Esophagus muscularis mucosa (tissue), 3 donors: ENCODE results near the gene DLK1.

Experiments used
- POLR2A ChIP-seq: fragments of 450-650 bp; IDR thresholded peaks from one replicate; pipeline ENCODE4 v1.6.1; 2017; ENCODE audit warnings: antibody characterized with exemption, moderate library complexity, mild to moderate bottlenecking, low read depth
- POLR2AphosphoS5 ChIP-seq, 2 donors: sonication (generic); formaldehyde crosslinking; IDR thresholded peaks; one replicate each; pipeline ENCODE4 v1.6.1; 2017; ENCODE audit warnings: antibody characterized with exemption in 2 of 2
- TF ChIP-seq, protein P1 (sequence below), 3 experiments: fragments of 200-600 bp in 2 of 3; fragments of 450-650 bp in 1 of 3; sonication (generic) in 2 of 3; IDR thresholded peaks; one replicate each; pipeline ENCODE4 v1.5.1; 2017 to 2019; ENCODE audit warnings: antibody characterized with exemption in 3 of 3, mild to moderate bottlenecking in 2 of 3, moderate library complexity in 1 of 3

DNA sequence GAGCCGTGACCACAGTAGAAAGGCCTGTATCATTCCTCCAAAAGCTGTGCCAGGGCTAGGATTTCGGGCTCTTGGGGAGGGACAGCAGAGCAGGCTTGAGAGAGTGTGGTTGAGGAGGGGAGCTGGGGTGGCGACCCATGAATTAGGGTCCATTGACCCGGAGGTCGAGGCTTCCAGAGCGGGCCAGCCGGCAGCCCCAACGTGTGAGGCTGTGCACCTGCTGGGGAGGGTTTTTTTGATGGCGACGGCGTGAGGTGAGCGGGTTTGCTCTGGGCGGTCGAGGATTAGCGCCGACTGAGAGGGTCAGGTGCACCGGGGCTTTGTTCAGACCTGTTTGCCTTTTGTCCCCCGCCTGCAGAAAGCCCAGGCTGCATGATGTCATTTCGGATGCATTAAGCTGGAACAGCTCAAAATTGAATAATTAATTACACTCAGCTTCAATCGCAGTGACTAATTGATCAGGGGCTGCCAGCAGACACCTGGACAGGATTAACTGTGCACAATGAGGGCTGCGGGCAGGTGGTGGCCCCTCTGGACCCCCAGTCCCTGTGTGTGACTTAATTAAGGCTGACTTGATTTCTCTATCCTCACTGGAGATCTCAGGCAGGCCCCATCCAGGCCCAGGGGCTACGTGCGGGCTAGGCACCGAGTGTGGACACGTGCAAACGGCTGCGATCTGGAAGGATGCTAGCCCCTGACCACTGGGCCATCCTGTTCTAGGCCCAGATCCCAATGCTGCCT, 57.1 kb downstream of the DLK1 start:
- TF ChIP-seq POLR2A (no peak), POLR2AphosphoS5 (IDR thresholded peaks at IDR 0.05) (no peak)
- TF ChIP-seq, protein P1, sequence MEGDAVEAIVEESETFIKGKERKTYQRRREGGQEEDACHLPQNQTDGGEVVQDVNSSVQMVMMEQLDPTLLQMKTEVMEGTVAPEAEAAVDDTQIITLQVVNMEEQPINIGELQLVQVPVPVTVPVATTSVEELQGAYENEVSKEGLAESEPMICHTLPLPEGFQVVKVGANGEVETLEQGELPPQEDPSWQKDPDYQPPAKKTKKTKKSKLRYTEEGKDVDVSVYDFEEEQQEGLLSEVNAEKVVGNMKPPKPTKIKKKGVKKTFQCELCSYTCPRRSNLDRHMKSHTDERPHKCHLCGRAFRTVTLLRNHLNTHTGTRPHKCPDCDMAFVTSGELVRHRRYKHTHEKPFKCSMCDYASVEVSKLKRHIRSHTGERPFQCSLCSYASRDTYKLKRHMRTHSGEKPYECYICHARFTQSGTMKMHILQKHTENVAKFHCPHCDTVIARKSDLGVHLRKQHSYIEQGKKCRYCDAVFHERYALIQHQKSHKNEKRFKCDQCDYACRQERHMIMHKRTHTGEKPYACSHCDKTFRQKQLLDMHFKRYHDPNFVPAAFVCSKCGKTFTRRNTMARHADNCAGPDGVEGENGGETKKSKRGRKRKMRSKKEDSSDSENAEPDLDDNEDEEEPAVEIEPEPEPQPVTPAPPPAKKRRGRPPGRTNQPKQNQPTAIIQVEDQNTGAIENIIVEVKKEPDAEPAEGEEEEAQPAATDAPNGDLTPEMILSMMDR (IDR thresholded peaks at IDR 0.05): no peak
